HepG2 (cell line): Measurements from ENCODE around the gene SND1. TPM values are rescaled to one million over a fixed set of nuclear protein-coding genes. Genes with fewer than 3 reads are reported as not detected.

ENCODE experiments used
- ATAC-seq: fragments of 200-7000 bp; cut with Tn5 transposase; 3 replicates; pipeline ENCODE4 v1.9.1; 2020; ENCODE audit warnings: mild to moderate bottlenecking, moderate library complexity
- BruUV-seq: library from RNA; stranded (reverse); fragments of 400-500 nt; replicated peaks from 2 replicates; lab custom pipeline; 2021; lab: Mats Ljungman, UMichigan
- CTCF ChIA-PET: fragments of 300-600 bp; formaldehyde crosslinking; extraction: SDS; loops from one replicate; lab custom pipeline; 2021; ENCODE audit warnings: low total read pairs, inconsistent platforms, low intra/inter-chr PET ratio; lab: Yijun Ruan, JAX
- POLR2A ChIA-PET: fragments of 350-600 bp; sonication (Branson Sonifier 250); formaldehyde crosslinking; loops from one replicate; lab custom pipeline; 2020; ENCODE audit warnings: antibody characterized with exemption, inconsistent platforms; lab: Yijun Ruan, JAX
- DNase-seq: peaks from one replicate; pipeline ENCODE4 v3.0.0-alpha.2; 2015; ENCODE audit warnings: low spot score
- FAIRE-seq: peaks from 3 replicates; lab custom pipeline; 2011; peaks lifted over from hg19 to GRCh38; lab: Jason Lieb, UNC
- H2AFZ ChIP-seq: one replicate; pipeline ENCODE4 v1.6.1; 2011; ENCODE audit warnings: low read length, inconsistent platforms
- H3K27ac ChIP-seq: fragments of 300-600 bp; 3 replicates; pipeline ENCODE4 v1.8.0; 2011; ENCODE audit warnings: mixed run types, mild to moderate bottlenecking, mixed read lengths, low read length, inconsistent platforms; ENCODE audit not compliant: insufficient read depth; ENCODE audit errors: extremely low read length
- H3K27me3 ChIP-seq, 2 experiments: fragments of 200-600 bp in 1 of 2; 2 replicates in 1 of 2; 3 replicates in 1 of 2; pipeline versions ENCODE4 v1.6.0 to v1.8.0; 2011; ENCODE audit warnings: low read length in 2 of 2, mild to moderate bottlenecking in 2 of 2, moderate library complexity in 2 of 2, inconsistent platforms in 1 of 2; ENCODE audit not compliant: insufficient read depth in 2 of 2, control insufficient read depth in 1 of 2
- H3K36me3 ChIP-seq, 2 experiments: fragments of 200-600 bp in 1 of 2; replicated peaks in 1 of 2; 2 replicates in 1 of 2; 3 replicates in 1 of 2; pipeline versions ENCODE4 v1.5.1 to v1.8.0; 2011; ENCODE audit warnings: low read length in 2 of 2, inconsistent platforms in 1 of 2; ENCODE audit not compliant: insufficient read depth in 2 of 2, control insufficient read depth in 1 of 2
- H3K4me1 ChIP-seq: 2 replicates; pipeline ENCODE4 v1.5.1; 2012; ENCODE audit warnings: low read length, inconsistent platforms; ENCODE audit not compliant: insufficient read depth
- H3K4me2 ChIP-seq: 2 replicates; pipeline ENCODE4 v1.6.0; 2011; ENCODE audit warnings: low read depth, low read length, inconsistent platforms
- H3K4me3 ChIP-seq, 3 experiments: fragments of 200-600 bp in 1 of 3; sonication (generic), shearing (Covaris generic) in 1 of 3; replicated peaks in 1 of 3; 2 replicates each; pipeline ENCODE4 v1.5.1; 2011 to 2016; ENCODE audit warnings: low read length in 3 of 3, inconsistent platforms in 2 of 3, low read depth in 2 of 3, mild to moderate bottlenecking in 2 of 3, control low read depth in 1 of 3, mixed read lengths in 1 of 3; ENCODE audit not compliant: insufficient read depth in 1 of 3
- H3K79me2 ChIP-seq: one replicate; pipeline ENCODE4 v1.6.1; 2011; ENCODE audit warnings: low read length, inconsistent platforms; ENCODE audit not compliant: insufficient read depth
- H3K9ac ChIP-seq: 2 replicates; pipeline ENCODE4 v1.6.0; 2011; ENCODE audit warnings: mild to moderate bottlenecking, low read depth, low read length, inconsistent platforms; ENCODE audit not compliant: insufficient read depth
- H3K9me3 ChIP-seq: 2 replicates; pipeline ENCODE4 v1.5.1; 2012; ENCODE audit warnings: mild to moderate bottlenecking, low read length
- H4K20me1 ChIP-seq: 2 replicates; pipeline ENCODE4 v1.6.0; 2011; ENCODE audit warnings: inconsistent platforms, mild to moderate bottlenecking, low read length, moderate library complexity; ENCODE audit not compliant: insufficient read depth
- ATF7 ChIP-seq, 2 experiments: fragments of 450-650 bp in 1 of 2; sonication (generic) in 1 of 2; formaldehyde crosslinking in 1 of 2; IDR thresholded peaks; 2 replicates each; pipeline versions ENCODE4 v1.4.0 to v1.6.1; 2016 to 2020; ENCODE audit warnings: antibody characterized with exemption in 1 of 2, mild to moderate bottlenecking in 1 of 2, missing genetic modification reagents in 1 of 2
- JUNB ChIP-seq: sonication (generic); formaldehyde crosslinking; IDR thresholded peaks from 2 replicates; pipeline ENCODE4 v1.8.0; 2022; ENCODE audit warnings: missing genetic modification reagents, mild to moderate bottlenecking, borderline replicate concordance
- MEIS1 ChIP-seq: sonication (generic); formaldehyde crosslinking; IDR thresholded peaks from 2 replicates; pipeline ENCODE4 v1.9.0; 2021; ENCODE audit warnings: mild to moderate bottlenecking, missing genetic modification reagents, moderate library complexity, borderline replicate concordance
- POGZ ChIP-seq: sonication (generic); formaldehyde crosslinking; IDR thresholded peaks from 2 replicates; pipeline ENCODE4 v1.4.0; 2020; ENCODE audit warnings: mild to moderate bottlenecking, missing genetic modification reagents
- TP53 ChIP-seq: sonication (generic); formaldehyde crosslinking; conservative IDR thresholded peaks from 2 replicates; pipeline ENCODE4 v1.4.0; 2020; ENCODE audit warnings: missing genetic modification reagents
- ZNF607 ChIP-seq: sonication (generic); formaldehyde crosslinking; IDR thresholded peaks from 2 replicates; pipeline ENCODE4 v1.5.1; 2020; ENCODE audit warnings: missing genetic modification reagents, mild to moderate bottlenecking, borderline replicate concordance
- ZNF776 ChIP-seq: sonication (generic); formaldehyde crosslinking; IDR thresholded peaks from 2 replicates; pipeline ENCODE4 v1.4.0; 2020; ENCODE audit warnings: mild to moderate bottlenecking, missing genetic modification reagents
- ZNF850 ChIP-seq: sonication (generic); formaldehyde crosslinking; conservative IDR thresholded peaks from 2 replicates; pipeline ENCODE4 v1.9.0; 2021; ENCODE audit warnings: mild to moderate bottlenecking, missing genetic modification reagents
- ZSCAN21 ChIP-seq: sonication (generic); formaldehyde crosslinking; IDR thresholded peaks from 2 replicates; pipeline ENCODE4 v1.8.0; 2022; ENCODE audit warnings: mild to moderate bottlenecking, missing genetic modification reagents, moderate library complexity, borderline replicate concordance
- WGBS: methylation state at CpG from one replicate; pipeline ENCODE4 v1.1.6; 2017; ENCODE audit warnings: low lambda C conversion rate; 5-methylcytosine and 5-hydroxymethylcytosine counted together
- in situ Hi-C: cut with HindIII; loops from 2 replicates; pipeline ENCODE4 v1.10.0; 2017; ENCODE audit warnings: low pct_unique_long_range_greater_than_20kb; ENCODE audit not compliant: extremely low pct_ligation_motif_present
- intact Hi-C: fragments of 100-400 bp; cut with micrococcal nuclease; formaldehyde crosslinking; loops from one replicate; pipeline ENCODE4 v1.10.0; 2022; ENCODE audit not compliant: unreplicated experiment
- polyA plus RNA-seq, 8 experiments: library from polyadenylated mRNA; depleted of rRNA in 3 of 8; stranded (reverse) in 7 of 8; unstranded in 1 of 8; fragments of >200 nt; fragmentation: Illumina TruSeq in 4 of 8; extraction: Trizol in 4 of 8; gene quantifications; 2 replicates each; pipeline versions ENCODE4 v1.2.1 to v1.2.3, GENCODE V29; 2011 to 2016; ENCODE audit warnings: low read depth in 4 of 8, missing spikeins in 1 of 8, mixed read lengths in 1 of 8; ENCODE audit not compliant: insufficient read depth in 1 of 8
- total RNA-seq, 5 experiments: library from RNA; depleted of rRNA; stranded (reverse); fragments of >200 nt; fragmentation: Illumina TruSeq; extraction: Trizol; gene quantifications; 2 replicates each; pipeline ENCODE4 v1.2.3, GENCODE V29; 2016; ENCODE audit warnings: low read depth in 1 of 5
- TF ChIP-seq, protein P1 (sequence below): sonication (generic); formaldehyde crosslinking; IDR thresholded peaks from 2 replicates; pipeline ENCODE4 v1.5.0; 2020; ENCODE audit warnings: missing genetic modification reagents
- TF ChIP-seq, protein P2 (sequence below): sonication (generic); formaldehyde crosslinking; IDR thresholded peaks from 2 replicates; pipeline ENCODE4 v1.4.0; 2020; ENCODE audit warnings: missing genetic modification reagents, borderline replicate concordance

The SND1 gene
- total and polyA plus RNA-seq, 2 of the 13 experiments (the other 11 are each of a cell fraction or from before 2014, with no cell fraction given) = 110 to 182 TPM

DNA sequence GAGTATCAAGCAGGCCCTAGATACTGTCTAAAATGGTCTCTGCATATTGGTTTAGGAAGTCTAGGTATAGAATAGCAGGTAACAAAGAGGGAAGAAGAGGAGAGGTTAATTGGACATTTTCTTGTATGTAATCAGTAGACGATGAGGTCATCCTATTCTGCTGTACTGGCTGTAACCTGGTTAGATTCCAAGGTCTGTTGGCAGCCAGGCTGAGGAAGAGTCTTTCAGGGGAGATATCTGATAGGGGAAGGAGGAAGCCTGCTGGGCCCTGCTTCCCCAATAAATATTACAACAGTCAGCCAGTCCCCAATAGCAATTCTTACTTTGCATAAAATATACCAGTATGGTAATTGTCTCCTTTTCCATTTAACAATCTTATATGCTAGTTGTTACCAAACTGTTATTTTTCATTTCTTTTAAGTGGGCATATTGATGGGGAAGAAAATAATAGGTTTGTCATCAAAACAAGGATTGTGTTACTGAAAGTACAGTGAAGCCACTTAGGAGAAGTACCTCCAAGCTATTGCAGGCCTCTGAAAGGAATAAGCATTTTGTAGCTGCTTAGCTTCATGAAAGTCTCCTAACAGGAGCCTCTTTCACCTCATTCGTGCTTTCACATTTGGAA is 192.8 kb downstream of the SND1 start:
- intact Hi-C loops (no loop called here), in situ Hi-C loops (no loop called here)
- Histone ChIP-seq H3K4me1 (no peaks in the 10 kb centered on the region), H3K27ac (no peak overlapping the region), H3K27me3 (no peaks in the 10 kb centered on the region), H3K9me3 (no peaks in the 10 kb centered on the region), H2AFZ (no peak overlapping the region), H3K4me2 (no peak overlapping the region), H3K79me2 (no peaks in the 10 kb centered on the region), H4K20me1 (no peaks in the 10 kb centered on the region), H3K36me3 (peaks cover 14 to 63% of the 10 kb centered on the region in 2 experiments), H3K4me3 (no peak overlapping the region), H3K9ac (no peak overlapping the region)
- ChIA-PET CTCF (no interaction called here), POLR2A (no interaction called here)
- ATAC-seq (no peak; the same call in 2 of the 3 replicates), FAIRE-seq (no peak), DNase-seq (no peak)
- TF ChIP-seq ATF7 (IDR thresholded peaks at IDR 0.05) (peak; percentile 77), ATF7 (CRISPR knock-in tag; IDR thresholded peaks at IDR 0.05) (no peak), ZNF607 (CRISPR knock-in tag) (no peak), TP53 (CRISPR knock-in tag) (no peak)
- TF ChIP-seq, protein P1, sequence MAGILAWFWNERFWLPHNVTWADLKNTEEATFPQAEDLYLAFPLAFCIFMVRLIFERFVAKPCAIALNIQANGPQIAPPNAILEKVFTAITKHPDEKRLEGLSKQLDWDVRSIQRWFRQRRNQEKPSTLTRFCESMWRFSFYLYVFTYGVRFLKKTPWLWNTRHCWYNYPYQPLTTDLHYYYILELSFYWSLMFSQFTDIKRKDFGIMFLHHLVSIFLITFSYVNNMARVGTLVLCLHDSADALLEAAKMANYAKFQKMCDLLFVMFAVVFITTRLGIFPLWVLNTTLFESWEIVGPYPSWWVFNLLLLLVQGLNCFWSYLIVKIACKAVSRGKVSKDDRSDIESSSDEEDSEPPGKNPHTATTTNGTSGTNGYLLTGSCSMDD = no peak
- no TSS peak for BruUV-seq
- WGBS = 100% methylated on average over 2 of the region's 2 CpGs

DNA sequence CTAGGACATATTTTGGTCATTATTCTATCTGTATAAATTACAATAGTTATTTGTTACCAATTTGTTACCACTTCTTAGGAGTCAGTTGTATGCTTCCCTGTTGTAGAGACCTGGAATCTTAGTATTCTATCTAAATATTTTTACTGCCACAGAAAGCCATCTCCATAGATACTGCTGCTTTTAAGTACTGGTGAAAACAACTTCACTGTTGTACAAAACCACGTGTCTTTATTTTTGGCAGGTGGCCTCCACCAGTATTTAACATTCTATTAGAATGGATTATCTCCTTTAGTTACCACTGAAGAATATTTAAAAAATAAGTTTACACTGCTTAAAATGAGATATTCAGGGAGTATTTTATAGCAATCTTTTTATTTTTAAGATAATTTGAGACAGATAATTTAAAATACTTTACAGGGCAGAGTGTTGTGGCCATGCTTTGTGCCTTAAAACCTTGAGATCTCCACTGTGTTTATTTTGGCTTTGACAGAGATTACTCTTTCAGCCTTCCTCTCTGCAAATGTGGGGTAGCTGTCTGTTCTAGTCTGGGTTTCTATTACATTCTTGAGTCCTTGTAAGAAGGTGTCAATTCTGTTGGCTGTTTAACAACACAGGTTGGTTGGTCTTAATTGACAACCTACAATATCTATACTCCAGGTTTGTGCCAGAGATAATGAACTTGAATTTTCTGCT is 193.7 kb downstream of the SND1 start:
- intact Hi-C loops = no loop called here
- H3K9me3 ChIP-seq = no peaks in the 10 kb centered on the region
- WGBS = 98% methylated on average over 1 of the region's 1 CpG
- no peak for DNase-seq
- H3K4me1 ChIP-seq = no peaks in the 10 kb centered on the region
- no peak for ATAC-seq
- H3K4me3 ChIP-seq = no peak overlapping the region
- no peak overlapping the region for H3K27ac ChIP-seq
- in situ Hi-C loops = no loop called here
- H3K79me2 ChIP-seq = no peaks in the 10 kb centered on the region
- no TSS peak for BruUV-seq
- CTCF ChIA-PET = no interaction called here
- FAIRE-seq = no peak
- POLR2A ChIA-PET = no interaction called here
- H3K4me2 ChIP-seq = no peak overlapping the region
- no peaks in the 10 kb centered on the region for H3K27me3 ChIP-seq
- H3K9ac ChIP-seq = no peak overlapping the region
- peaks cover 15 to 70% of the 10 kb centered on the region in 2 experiments for H3K36me3 ChIP-seq
- H4K20me1 ChIP-seq = no peaks in the 10 kb centered on the region
- H2AFZ ChIP-seq = no peak overlapping the region
- no peak for TF ChIP-seq ZNF850 (CRISPR knock-in tag)
- no peak for TF ChIP-seq POGZ
- no peak for TF ChIP-seq ZNF776 (CRISPR knock-in tag)
- TF ChIP-seq JUNB (CRISPR knock-in tag) = no peak
- TF ChIP-seq, protein P2, sequence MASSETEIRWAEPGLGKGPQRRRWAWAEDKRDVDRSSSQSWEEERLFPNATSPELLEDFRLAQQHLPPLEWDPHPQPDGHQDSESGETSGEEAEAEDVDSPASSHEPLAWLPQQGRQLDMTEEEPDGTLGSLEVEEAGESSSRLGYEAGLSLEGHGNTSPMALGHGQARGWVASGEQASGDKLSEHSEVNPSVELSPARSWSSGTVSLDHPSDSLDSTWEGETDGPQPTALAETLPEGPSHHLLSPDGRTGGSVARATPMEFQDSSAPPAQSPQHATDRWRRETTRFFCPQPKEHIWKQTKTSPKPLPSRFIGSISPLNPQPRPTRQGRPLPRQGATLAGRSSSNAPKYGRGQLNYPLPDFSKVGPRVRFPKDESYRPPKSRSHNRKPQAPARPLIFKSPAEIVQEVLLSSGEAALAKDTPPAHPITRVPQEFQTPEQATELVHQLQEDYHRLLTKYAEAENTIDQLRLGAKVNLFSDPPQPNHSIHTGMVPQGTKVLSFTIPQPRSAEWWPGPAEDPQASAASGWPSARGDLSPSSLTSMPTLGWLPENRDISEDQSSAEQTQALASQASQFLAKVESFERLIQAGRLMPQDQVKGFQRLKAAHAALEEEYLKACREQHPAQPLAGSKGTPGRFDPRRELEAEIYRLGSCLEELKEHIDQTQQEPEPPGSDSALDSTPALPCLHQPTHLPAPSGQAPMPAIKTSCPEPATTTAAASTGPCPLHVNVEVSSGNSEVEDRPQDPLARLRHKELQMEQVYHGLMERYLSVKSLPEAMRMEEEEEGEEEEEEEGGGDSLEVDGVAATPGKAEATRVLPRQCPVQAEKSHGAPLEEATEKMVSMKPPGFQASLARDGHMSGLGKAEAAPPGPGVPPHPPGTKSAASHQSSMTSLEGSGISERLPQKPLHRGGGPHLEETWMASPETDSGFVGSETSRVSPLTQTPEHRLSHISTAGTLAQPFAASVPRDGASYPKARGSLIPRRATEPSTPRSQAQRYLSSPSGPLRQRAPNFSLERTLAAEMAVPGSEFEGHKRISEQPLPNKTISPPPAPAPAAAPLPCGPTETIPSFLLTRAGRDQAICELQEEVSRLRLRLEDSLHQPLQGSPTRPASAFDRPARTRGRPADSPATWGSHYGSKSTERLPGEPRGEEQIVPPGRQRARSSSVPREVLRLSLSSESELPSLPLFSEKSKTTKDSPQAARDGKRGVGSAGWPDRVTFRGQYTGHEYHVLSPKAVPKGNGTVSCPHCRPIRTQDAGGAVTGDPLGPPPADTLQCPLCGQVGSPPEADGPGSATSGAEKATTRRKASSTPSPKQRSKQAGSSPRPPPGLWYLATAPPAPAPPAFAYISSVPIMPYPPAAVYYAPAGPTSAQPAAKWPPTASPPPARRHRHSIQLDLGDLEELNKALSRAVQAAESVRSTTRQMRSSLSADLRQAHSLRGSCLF (CRISPR knock-in tag) = no peak
- TF ChIP-seq MEIS1 (CRISPR knock-in tag) = no peak
- no peak for TF ChIP-seq ZSCAN21 (CRISPR knock-in tag)
